Skeletal muscle tissue (tissue), 4 donors: Measurements from ENCODE around the gene BTG3. TPM values are rescaled to one million over a fixed set of nuclear protein-coding genes. Genes with fewer than 3 reads are reported as not detected.

Experiments
- H3K27ac ChIP-seq: one replicate; pipeline ENCODE4 v1.7.0; 2013; ENCODE audit warnings: mild to moderate bottlenecking, low read depth, low read length, inconsistent platforms
- H3K27me3 ChIP-seq, 3 donors: one replicate each; pipeline ENCODE4 v1.7.0; 2013; ENCODE audit warnings: low read length in 3 of 3; ENCODE audit not compliant: control insufficient read depth in 3 of 3, insufficient read depth in 3 of 3
- H3K36me3 ChIP-seq, 3 donors: one replicate each; pipeline ENCODE4 v1.7.0; 2013; ENCODE audit warnings: low read length in 3 of 3; ENCODE audit not compliant: control insufficient read depth in 3 of 3, insufficient read depth in 3 of 3
- H3K4me1 ChIP-seq, 3 donors: one replicate each; pipeline ENCODE4 v1.7.0; 2013; ENCODE audit warnings: low read length in 3 of 3, mild to moderate bottlenecking in 3 of 3; ENCODE audit not compliant: control insufficient read depth in 3 of 3, insufficient read depth in 3 of 3
- H3K4me3 ChIP-seq, 3 donors: one replicate each; pipeline ENCODE4 v1.7.0; 2013; ENCODE audit warnings: low read length in 3 of 3
- H3K9ac ChIP-seq, 3 donors: one replicate each; pipeline ENCODE4 v1.7.0; 2013; ENCODE audit warnings: low read length in 3 of 3, mild to moderate bottlenecking in 3 of 3, moderate library complexity in 2 of 3, low read depth in 1 of 3
- H3K9me3 ChIP-seq, 3 donors: one replicate each; pipeline ENCODE4 v1.7.0; 2013; ENCODE audit warnings: low read length in 3 of 3; ENCODE audit not compliant: control insufficient read depth in 3 of 3
- total RNA-seq: library from RNA; depleted of rRNA; stranded (reverse); fragments of >200 nt; gene quantifications from one replicate; pipeline ENCODE4 v1.2.3, GENCODE V29; 2014
- donor health status: Osteomylitis.

Gene BTG3
- total RNA-seq, 1 donor from 2014 or later, result 21.4 TPM

- H3K9me3 ChIP-seq, result no peaks in the 10 kb centered on the region
- no peak overlapping the region for H3K27ac ChIP-seq
- no peaks in the 10 kb centered on the region for H3K36me3 ChIP-seq
- no peak overlapping the region for H3K4me3 ChIP-seq
- H3K27me3 ChIP-seq, result no peaks in the 10 kb centered on the region
- H3K9ac ChIP-seq, result no peak overlapping the region
- H3K4me1 ChIP-seq, result no peaks in the 10 kb centered on the region
Measured at GRCh38 chr21:17631195-17631594, 18.5 kb upstream of the BTG3 start.

DNA sequence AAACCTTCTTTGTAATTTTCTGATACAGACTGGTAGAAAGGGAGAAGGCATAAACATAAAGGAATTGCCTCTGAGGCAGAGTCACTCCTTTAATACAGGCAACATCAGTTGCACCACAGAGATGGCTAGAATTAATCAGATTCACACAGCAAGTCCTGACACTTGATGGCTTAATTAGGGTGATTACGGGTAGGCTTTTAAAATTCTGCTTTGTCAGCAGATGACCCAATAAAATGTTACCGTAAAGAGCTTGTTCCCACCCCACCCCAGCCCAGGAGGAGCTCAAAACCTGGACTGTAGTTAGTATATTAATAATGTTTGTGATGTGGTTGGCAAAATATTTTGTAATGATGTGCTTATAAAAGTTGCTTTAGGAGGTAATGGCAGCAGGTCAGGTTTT lies 9.3 kb upstream of the BTG3 start:
- H3K36me3 ChIP-seq, result no peaks in the 10 kb centered on the region
- no peaks in the 10 kb centered on the region for H3K4me1 ChIP-seq
- H3K9me3 ChIP-seq, result no peaks in the 10 kb centered on the region
- no peaks in the 10 kb centered on the region for H3K27me3 ChIP-seq
- no peak overlapping the region for H3K9ac ChIP-seq
- no peak overlapping the region for H3K27ac ChIP-seq
- no peak overlapping the region for H3K4me3 ChIP-seq

- Histone ChIP-seq H3K9me3 (no peaks in the 10 kb centered on the region), H3K27ac (no peak overlapping the region), H3K9ac (no peak overlapping the region), H3K36me3 (no peaks in the 10 kb centered on the region), H3K4me3 (no peak overlapping the region), H3K27me3 (peaks cover 0 to 9% (median 7%) of the 10 kb centered on the region in 3 donors), H3K4me1 (no peaks in the 10 kb centered on the region)
Measured at GRCh38 chr21:17616831-17617230, 4.1 kb upstream of the BTG3 start.

GRCh38 chr21:17613242-17613676 lies 558 bp upstream of the BTG3 start:
- Histone ChIP-seq H3K4me3 (peak overlapping the region; percentile 49 to 74 (median 71)), H3K9ac (peak overlapping the region in 1 of 3 donors; percentile 74), H3K36me3 (no peaks in the 10 kb centered on the region), H3K27me3 (peaks cover 0 to 14% (median 12%) of the 10 kb centered on the region in 3 donors), H3K27ac (peak overlapping the region; percentile 72), H3K4me1 (peaks cover 0 to 5% (median 3%) of the 10 kb centered on the region in 3 donors), H3K9me3 (no peaks in the 10 kb centered on the region)

DNA sequence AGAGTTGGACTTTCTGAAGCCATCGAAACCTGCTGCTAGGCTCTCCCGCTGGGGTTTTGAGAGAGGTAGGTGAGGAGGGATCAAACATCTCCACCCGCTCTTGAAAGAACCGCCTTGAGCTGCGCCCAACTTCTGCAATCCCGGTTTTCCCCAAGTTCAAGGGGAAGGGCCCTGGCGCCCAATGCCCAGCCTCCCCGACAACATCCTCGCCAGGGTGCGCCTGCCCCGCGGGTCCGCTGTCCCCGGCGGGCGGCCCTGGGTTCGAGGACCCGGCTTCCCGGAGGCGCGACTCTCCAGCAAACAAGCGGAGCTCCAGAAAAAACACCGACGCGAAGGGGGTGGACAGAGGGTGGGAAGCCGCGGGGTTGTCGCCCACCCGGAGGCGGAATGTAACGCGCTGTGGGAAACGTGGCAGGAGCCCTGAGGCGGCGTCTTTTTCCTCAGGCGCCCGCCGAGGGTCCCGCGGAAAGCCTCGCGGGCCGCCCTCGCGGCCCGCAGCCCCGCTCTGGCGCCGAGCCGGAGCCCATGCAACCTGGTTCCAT lies 607 bp downstream of the BTG3 start:
- H3K27ac ChIP-seq, result peak overlapping the region; percentile 72
- no peaks in the 10 kb centered on the region for H3K9me3 ChIP-seq
- H3K4me1 ChIP-seq, result peaks cover 0 to 5% (median 3%) of the 10 kb centered on the region in 3 donors
- no peaks in the 10 kb centered on the region for H3K36me3 ChIP-seq
- peak overlapping the region; percentile 68 to 76 (median 74) for H3K9ac ChIP-seq
- peak overlapping the region; percentile 71 to 80 (median 74) for H3K4me3 ChIP-seq
- H3K27me3 ChIP-seq, result peaks cover 0 to 14% (median 12%) of the 10 kb centered on the region in 3 donors

- Histone ChIP-seq H3K27ac (peak overlapping the region; percentile 72), H3K9ac (peak overlapping the region; percentile 68 to 76 (median 74)), H3K4me3 (peak overlapping the region; percentile 71 to 80 (median 74)), H3K36me3 (no peaks in the 10 kb centered on the region), H3K27me3 (peaks cover 0 to 14% (median 12%) of the 10 kb centered on the region in 3 donors), H3K4me1 (peaks cover 0 to 5% (median 3%) of the 10 kb centered on the region in 3 donors), H3K9me3 (no peaks in the 10 kb centered on the region)
Measured at GRCh38 chr21:17611414-17612022, 1.2 kb downstream of the BTG3 start.

DNA sequence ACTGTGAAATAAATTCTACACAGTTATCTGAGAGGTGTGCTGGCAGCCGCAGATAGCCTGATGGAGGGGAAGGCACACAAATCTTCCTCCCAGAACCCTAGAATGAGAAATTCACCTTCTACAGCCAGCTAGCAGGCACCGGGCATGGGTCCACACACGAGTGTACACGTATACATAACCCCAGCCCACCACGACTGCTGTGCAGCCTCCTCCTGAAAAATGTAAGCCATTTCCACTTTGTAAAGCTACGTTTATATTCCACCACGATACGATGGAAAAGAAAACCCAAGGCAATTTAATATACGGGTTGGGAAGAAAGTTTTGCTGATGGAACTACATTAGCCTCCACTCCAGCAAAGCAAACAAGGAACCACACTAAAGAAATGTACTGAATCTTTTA lies 1.8 kb downstream of the BTG3 start:
- H3K27me3 ChIP-seq, result peaks cover 0 to 14% (median 12%) of the 10 kb centered on the region in 3 donors
- no peaks in the 10 kb centered on the region for H3K9me3 ChIP-seq
- no peak overlapping the region for H3K9ac ChIP-seq
- H3K36me3 ChIP-seq, result no peaks in the 10 kb centered on the region
- H3K4me3 ChIP-seq, result peak overlapping the region in 2 of 3 donors; percentile 74 to 80
- H3K4me1 ChIP-seq, result peaks cover 0 to 5% (median 3%) of the 10 kb centered on the region in 3 donors
- H3K27ac ChIP-seq, result peak overlapping the region; percentile 72

DNA sequence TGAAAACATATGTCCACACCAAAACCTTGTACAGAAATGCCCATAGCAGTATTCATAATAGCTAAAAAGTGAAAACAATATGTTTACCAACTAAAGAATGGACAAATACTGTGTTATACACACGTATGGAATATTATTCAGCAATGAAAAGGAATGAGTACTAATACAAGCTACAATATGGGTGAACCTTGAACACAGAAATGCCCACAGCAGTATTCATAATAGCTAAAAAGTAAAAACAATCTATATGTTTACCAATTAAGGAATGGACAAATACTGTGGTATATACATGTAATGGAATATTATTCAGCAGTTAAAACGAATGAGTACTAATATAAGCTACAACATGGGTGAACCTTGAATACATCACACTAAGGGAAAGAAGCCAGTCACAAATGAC lies 3.0 kb downstream of the BTG3 start:
- no peak overlapping the region for H3K4me3 ChIP-seq
- no peaks in the 10 kb centered on the region for H3K9me3 ChIP-seq
- no peaks in the 10 kb centered on the region for H3K36me3 ChIP-seq
- H3K4me1 ChIP-seq, result peaks cover 0 to 5% (median 3%) of the 10 kb centered on the region in 3 donors
- peaks cover 0 to 14% (median 12%) of the 10 kb centered on the region in 3 donors for H3K27me3 ChIP-seq
- H3K27ac ChIP-seq, result no peak overlapping the region
- no peak overlapping the region for H3K9ac ChIP-seq

- H3K9me3 ChIP-seq, result no peaks in the 10 kb centered on the region
- no peak overlapping the region for H3K27ac ChIP-seq
- H3K9ac ChIP-seq, result no peak overlapping the region
- H3K4me3 ChIP-seq, result no peak overlapping the region
- peaks cover 0 to 10% (median 9%) of the 10 kb centered on the region in 3 donors for H3K27me3 ChIP-seq
- H3K4me1 ChIP-seq, result peaks cover 0 to 5% (median 3%) of the 10 kb centered on the region in 3 donors
- H3K36me3 ChIP-seq, result peaks cover 0 to 4% (median 0%) of the 10 kb centered on the region in 3 donors
Measured at GRCh38 chr21:17607684-17608083, 5.0 kb downstream of the BTG3 start.

- Histone ChIP-seq H3K27ac (no peak overlapping the region), H3K9me3 (no peaks in the 10 kb centered on the region), H3K36me3 (peaks cover 0 to 11% (median 0%) of the 10 kb centered on the region in 3 donors), H3K27me3 (no peaks in the 10 kb centered on the region), H3K4me3 (no peak overlapping the region), H3K9ac (no peak overlapping the region), H3K4me1 (no peaks in the 10 kb centered on the region)
Measured at GRCh38 chr21:17602874-17603273, 9.8 kb downstream of the BTG3 start.
